ENCODE results near the gene TTC23L.

TTC23L gene

GRCh38 chr5:34804913-34805312 lies 34.1 kb upstream of the TTC23L start:
- DNase-seq (ENCODE audit: low read depth in 2 of 2), result no peak

GRCh38 chr5:34806532-34806931 lies 32.4 kb upstream of the TTC23L start:
- H3K4me3 ChIP-seq (replicated peaks in 1 of 2; ENCODE audit: low read depth in 2 of 2, low read length in 2 of 2), result no peak overlapping the region
- DNase-seq (ENCODE audit: low read depth in 2 of 2), result no peak
- no peak for TF ChIP-seq CTCF (IDR thresholded peaks at IDR 0.05; ENCODE audit: low read depth, low read length)

More at GRCh38 chr5:34804913-34805312, 34.1 kb upstream of the TTC23L start:
- no peak for TF ChIP-seq CTCF (IDR thresholded peaks at IDR 0.05; ENCODE audit: low read depth, low read length)
- H3K4me3 ChIP-seq (replicated peaks in 1 of 2; ENCODE audit: low read depth in 2 of 2, low read length in 2 of 2), result no peak overlapping the region

GRCh38 chr5:34811706-34812105 lies 27.3 kb upstream of the TTC23L start:
- no peak for DNase-seq (ENCODE audit: low read depth in 2 of 2)
- H3K4me3 ChIP-seq (replicated peaks in 1 of 2; ENCODE audit: low read depth in 2 of 2, low read length in 2 of 2), result no peak overlapping the region
- TF ChIP-seq CTCF (IDR thresholded peaks at IDR 0.05; ENCODE audit: low read depth, low read length), result no peak

GRCh38 chr5:34813509-34813908 lies 25.5 kb upstream of the TTC23L start:
- H3K4me3 ChIP-seq (replicated peaks in 1 of 2; ENCODE audit: low read depth in 2 of 2, low read length in 2 of 2), result no peak overlapping the region
- DNase-seq (ENCODE audit: low read depth in 2 of 2), result no peak
- TF ChIP-seq CTCF (IDR thresholded peaks at IDR 0.05; ENCODE audit: low read depth, low read length), result no peak

- no peak for TF ChIP-seq CTCF (IDR thresholded peaks at IDR 0.05; ENCODE audit: low read depth, low read length)
- no peak overlapping the region for H3K4me3 ChIP-seq (replicated peaks in 1 of 2; ENCODE audit: low read depth in 2 of 2, low read length in 2 of 2)
- no peak for DNase-seq (ENCODE audit: low read depth in 2 of 2)
Observed at GRCh38 chr5:34817558-34818351, 21.2 kb upstream of the TTC23L start.

- TF ChIP-seq CTCF (IDR thresholded peaks at IDR 0.05; ENCODE audit: low read depth, low read length), result no peak
- no peak for DNase-seq (ENCODE audit: low read depth in 2 of 2)
- no peak overlapping the region for H3K4me3 ChIP-seq (replicated peaks in 1 of 2; ENCODE audit: low read depth in 2 of 2, low read length in 2 of 2)
Observed at GRCh38 chr5:34818717-34819116, 20.2 kb upstream of the TTC23L start.

GRCh38 chr5:34820593-34820992 lies 18.4 kb upstream of the TTC23L start:
- no peak for DNase-seq (ENCODE audit: low read depth in 2 of 2)
- no peak overlapping the region for H3K4me3 ChIP-seq (replicated peaks in 1 of 2; ENCODE audit: low read depth in 2 of 2, low read length in 2 of 2)
- no peak for TF ChIP-seq CTCF (IDR thresholded peaks at IDR 0.05; ENCODE audit: low read depth, low read length)
